ENCODE measurements around the gene GPR89A. TPM values are rescaled to one million over a fixed set of nuclear protein-coding genes. Genes with fewer than 3 reads are reported as not detected.

Gene GPR89A
- total RNA-seq, 1 experiment from 2014 or later = 21.5 TPM

DNA sequence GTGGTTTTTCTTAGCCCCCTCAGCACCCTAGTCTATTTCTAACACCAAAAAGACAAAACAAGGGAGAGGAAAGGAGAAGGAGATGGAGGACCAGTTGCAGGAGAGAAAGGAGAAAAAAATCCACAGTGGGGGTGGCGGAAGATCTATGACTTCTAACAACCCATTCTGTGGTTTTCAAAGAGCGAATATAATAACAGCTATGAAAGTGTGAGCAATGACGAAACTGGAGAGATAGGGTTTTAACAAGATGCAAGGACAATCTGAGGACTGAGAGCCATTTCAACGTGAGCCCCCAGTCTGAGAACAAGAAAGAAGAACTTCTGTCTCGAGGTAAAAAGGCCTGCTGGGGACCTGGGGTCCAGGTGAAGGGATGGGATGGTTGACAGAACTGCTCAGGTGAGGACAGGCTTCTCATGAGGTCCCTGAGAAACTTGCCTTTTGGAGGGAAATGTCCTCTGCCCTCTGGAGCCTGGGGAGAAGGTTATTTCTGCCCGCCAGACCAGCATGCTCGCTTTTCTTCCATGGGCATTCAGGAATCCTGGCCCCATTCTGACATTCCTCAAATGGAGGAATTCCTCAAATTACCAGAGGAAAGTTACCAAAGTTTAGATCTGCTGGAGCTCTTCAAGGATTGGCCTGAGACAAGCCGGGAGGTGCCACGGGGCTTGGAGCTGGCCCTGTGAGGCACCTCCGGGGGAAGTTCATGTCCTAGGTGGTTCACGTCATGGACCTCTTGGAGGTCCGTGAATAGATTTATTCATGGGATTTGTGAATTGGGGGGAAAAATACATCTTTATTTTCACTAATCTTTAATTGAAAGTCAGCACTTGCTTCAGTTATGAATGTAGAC, 111.7 kb downstream of the GPR89A start, which contains the start of gene CD160:
Gene CD160, plus strand, starts transcription at position 270 of the 850 bp plus-strand sequence. CDS start 8,829 bp downstream, outside the sequence.
- intact Hi-C loops (cut with micrococcal nuclease; ENCODE audit: unreplicated experiment) = no loop called here
- ATAC-seq = no peak
- CTCF ChIA-PET = no interaction called here
- POLR2A ChIA-PET = no interaction called here
- Histone ChIP-seq H3K9me3 (ENCODE audit: control insufficient read depth, insufficient read depth, low read depth, low read length) (no peaks in the 10 kb centered on the region), H3K4me3 (ENCODE audit: low read depth in 2 of 2, low read length in 2 of 2) (no peak within 1 kb of the TSS), H3K36me3 (ENCODE audit: control insufficient read depth, insufficient read depth, low read length) (no peaks in the 10 kb centered on the region), H3K4me1 (ENCODE audit: control insufficient read depth, insufficient read depth, low read length) (peaks cover 22% of the 10 kb centered on the region), H3K27me3 (ENCODE audit: control insufficient read depth, insufficient read depth, low read length) (no peaks in the 10 kb centered on the region), H3K27ac (ENCODE audit: low read length) (peak within 1 kb of the TSS; percentile 55)
- TF ChIP-seq, protein P1, sequence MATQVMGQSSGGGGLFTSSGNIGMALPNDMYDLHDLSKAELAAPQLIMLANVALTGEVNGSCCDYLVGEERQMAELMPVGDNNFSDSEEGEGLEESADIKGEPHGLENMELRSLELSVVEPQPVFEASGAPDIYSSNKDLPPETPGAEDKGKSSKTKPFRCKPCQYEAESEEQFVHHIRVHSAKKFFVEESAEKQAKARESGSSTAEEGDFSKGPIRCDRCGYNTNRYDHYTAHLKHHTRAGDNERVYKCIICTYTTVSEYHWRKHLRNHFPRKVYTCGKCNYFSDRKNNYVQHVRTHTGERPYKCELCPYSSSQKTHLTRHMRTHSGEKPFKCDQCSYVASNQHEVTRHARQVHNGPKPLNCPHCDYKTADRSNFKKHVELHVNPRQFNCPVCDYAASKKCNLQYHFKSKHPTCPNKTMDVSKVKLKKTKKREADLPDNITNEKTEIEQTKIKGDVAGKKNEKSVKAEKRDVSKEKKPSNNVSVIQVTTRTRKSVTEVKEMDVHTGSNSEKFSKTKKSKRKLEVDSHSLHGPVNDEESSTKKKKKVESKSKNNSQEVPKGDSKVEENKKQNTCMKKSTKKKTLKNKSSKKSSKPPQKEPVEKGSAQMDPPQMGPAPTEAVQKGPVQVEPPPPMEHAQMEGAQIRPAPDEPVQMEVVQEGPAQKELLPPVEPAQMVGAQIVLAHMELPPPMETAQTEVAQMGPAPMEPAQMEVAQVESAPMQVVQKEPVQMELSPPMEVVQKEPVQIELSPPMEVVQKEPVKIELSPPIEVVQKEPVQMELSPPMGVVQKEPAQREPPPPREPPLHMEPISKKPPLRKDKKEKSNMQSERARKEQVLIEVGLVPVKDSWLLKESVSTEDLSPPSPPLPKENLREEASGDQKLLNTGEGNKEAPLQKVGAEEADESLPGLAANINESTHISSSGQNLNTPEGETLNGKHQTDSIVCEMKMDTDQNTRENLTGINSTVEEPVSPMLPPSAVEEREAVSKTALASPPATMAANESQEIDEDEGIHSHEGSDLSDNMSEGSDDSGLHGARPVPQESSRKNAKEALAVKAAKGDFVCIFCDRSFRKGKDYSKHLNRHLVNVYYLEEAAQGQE (IDR thresholded peaks at IDR 0.05; ENCODE audit: insufficient read depth in 1 of 2, low read depth in 2 of 2, low read length in 1 of 2) = no peak
- no peak for TF ChIP-seq POLR2AphosphoS5 (IDR thresholded peaks at IDR 0.05; ENCODE audit: low read depth, low read length)
- TF ChIP-seq SIN3A (IDR thresholded peaks at IDR 0.05; ENCODE audit: borderline replicate concordance, insufficient read depth, low read depth, low read length) = no peak
- TF ChIP-seq, protein P2, sequence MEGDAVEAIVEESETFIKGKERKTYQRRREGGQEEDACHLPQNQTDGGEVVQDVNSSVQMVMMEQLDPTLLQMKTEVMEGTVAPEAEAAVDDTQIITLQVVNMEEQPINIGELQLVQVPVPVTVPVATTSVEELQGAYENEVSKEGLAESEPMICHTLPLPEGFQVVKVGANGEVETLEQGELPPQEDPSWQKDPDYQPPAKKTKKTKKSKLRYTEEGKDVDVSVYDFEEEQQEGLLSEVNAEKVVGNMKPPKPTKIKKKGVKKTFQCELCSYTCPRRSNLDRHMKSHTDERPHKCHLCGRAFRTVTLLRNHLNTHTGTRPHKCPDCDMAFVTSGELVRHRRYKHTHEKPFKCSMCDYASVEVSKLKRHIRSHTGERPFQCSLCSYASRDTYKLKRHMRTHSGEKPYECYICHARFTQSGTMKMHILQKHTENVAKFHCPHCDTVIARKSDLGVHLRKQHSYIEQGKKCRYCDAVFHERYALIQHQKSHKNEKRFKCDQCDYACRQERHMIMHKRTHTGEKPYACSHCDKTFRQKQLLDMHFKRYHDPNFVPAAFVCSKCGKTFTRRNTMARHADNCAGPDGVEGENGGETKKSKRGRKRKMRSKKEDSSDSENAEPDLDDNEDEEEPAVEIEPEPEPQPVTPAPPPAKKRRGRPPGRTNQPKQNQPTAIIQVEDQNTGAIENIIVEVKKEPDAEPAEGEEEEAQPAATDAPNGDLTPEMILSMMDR (IDR thresholded peaks at IDR 0.05) = no peak
- TF ChIP-seq TCF7L2 (IDR thresholded peaks at IDR 0.05; ENCODE audit: low read depth, low read length) = no peak
- in situ Hi-C loops (cut with HindIII; ENCODE audit: low pct_unique_long_range_greater_than_20kb, low sequenced_read_pairs) = no loop called here
- no TSS peak for BruUV-seq (replicated peaks)
- no peak for DNase-seq (ENCODE audit: low read depth, low spot score)

Other genes starting within 250 kb of the GPR89A start
- gene NBPF20, start 182.4 kb upstream of the GPR89A start, total RNA-seq (2021; ENCODE audit: unreplicated experiment) = 3.5 TPM
- 2.3 TPM for gene PDZK1, start 99.4 kb downstream of the GPR89A start, total RNA-seq (2021; ENCODE audit: unreplicated experiment)
- gene CD160, start 111.5 kb downstream of the GPR89A start, total RNA-seq (2021; ENCODE audit: unreplicated experiment) = not detected
- 14.5 TPM for gene RNF115, start 216.1 kb downstream of the GPR89A start, total RNA-seq (2021; ENCODE audit: unreplicated experiment)
- gene POLR3C, start 216.2 kb downstream of the GPR89A start, total RNA-seq (2021; ENCODE audit: unreplicated experiment) = 35.1 TPM
- 3.7 TPM for gene NUDT17, start 237.6 kb downstream of the GPR89A start, total RNA-seq (2021; ENCODE audit: unreplicated experiment)